CD4-positive, alpha-beta T cell treated with Interleukin-2 at 100 ng/mL for 4 hours (primary cell): ENCODE results near the gene BCAT1.

Source experiments
- DNase-seq: peaks from one replicate; pipeline ENCODE4 v3.0.0-alpha.2; 2020; ENCODE audit warnings: low spot score

Gene BCAT1

DNA sequence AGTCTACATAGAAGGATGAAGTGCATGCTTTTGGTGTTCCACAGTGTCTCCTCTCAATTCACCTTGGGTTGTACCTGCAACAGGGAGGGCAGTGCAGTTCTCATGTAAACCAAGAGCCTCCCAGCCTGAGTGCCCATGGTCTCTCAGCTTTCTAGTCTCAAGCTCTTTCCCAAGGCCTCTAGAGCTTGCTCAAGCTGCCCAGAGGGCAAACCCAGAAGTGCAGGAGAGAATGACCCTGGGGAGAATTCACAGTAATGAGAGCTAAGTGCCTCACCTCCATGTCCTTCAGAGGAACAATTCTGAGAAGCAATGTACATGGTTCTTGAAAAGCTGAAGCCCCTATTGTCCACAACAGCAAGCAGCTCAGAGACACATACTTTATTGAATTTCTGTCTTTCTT lies 180.5 kb downstream of the BCAT1 start:
- DNase-seq: no peak

DNA sequence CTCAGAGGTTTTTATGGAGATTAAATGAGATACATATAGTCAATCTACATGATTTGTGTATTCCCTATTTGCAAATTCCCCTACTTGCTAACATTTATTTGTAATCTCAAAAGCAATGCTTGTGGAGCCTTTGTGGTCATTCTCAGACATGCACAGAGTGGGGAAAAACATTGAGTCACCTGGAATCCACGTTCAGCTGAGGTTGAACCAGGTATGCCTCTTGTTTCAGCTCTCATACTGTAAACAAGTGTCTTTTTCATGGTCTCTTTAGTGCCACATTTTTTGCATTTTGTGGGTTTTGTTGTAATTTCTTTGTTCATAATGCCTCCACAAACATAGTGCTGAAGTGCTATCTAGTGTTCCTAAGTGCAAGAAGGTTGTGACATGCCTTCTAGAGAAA lies 181.9 kb downstream of the BCAT1 start:
- no peak for DNase-seq

DNA sequence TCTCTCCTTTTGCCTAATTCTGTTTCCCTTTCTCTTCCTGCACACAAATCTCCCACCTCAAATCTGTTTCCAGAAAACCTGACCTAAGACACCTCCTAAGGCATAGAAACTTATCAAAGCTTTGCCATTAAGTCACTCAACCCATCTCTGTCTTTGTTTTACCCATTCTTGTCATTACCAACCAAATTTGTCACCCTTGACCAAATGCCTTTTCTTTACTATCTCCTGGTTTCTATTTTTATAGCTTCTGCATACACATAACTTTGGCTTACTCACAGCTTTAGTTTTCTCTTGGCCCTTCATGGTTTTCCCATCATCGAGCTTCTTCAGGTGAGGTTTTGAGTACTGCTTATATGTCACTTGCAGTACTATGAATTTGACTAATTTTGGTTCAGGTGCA lies 184.2 kb downstream of the BCAT1 start:
- DNase-seq: no peak

DNA sequence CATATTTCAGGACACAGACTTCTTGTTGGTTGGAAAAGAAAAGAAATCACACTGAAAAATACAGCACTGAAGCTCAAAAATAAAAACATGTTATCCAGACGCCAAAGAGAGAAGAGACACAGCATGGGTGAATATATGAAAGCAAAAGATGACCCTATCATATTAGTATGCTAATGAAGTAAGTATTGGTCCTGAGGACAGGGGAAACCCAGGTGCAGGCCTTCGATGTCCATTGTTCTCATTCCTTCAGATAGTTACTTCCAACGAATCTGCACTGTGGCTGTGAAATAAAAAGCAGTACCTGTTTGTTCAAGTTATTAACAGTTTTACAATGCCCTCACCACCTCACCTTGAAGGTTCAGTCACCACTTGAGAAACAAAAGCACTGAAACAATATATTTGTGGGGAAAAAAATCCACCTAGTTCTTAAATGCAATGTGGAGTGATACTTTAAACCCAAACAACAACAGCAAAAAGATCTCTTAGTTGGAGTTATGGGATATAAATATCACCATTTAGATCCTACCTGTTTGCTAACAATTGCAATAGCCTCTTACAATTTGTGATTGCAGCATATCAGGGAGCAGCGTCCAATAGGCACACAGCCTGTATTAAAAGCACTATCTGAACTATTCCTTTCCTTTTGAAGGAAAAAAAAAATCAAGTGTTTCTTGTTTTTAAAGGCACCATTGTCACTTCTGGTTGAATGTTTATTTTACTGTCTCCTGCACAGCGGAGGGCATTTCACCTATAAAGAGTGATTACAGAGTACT lies 188.1 kb downstream of the BCAT1 start:
- no peak for DNase-seq

DNA sequence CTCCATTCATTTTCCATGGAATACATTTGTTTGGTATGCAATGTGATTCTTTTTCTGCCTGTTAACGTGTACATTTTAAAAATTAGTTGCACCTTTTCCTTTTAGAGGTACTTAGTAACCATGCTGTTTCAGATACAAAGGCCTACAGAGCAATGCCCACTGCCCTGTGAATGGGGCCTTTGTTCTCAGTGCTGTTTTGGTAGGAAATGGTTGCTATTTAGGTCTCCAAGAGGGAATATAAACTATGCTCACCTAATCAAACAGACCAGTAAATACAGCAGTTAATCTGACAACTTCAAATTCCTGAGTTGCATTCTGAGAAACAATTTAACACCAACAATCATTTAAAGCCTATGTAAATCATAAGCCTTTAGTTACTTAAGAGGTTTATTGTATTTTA lies 188.7 kb downstream of the BCAT1 start:
- no peak for DNase-seq
